Measurements from ENCODE around the gene ABCD3. TPM values are rescaled to one million over a fixed set of nuclear protein-coding genes. Genes with fewer than 3 reads are reported as not detected.
"Not testable (repeated sequence)": the region's sequence is repeated elsewhere in the genome, so short reads cannot be mapped to it uniquely, and the experiment has no call there.

Gene ABCD3
- total RNA-seq, 4 donors from 2014 or later, result 26.8 to 60.2 (median 33.8) TPM

- peak overlapping the region; percentile 91 to 94 (median 91) for H3K27ac ChIP-seq
- peaks cover 4 to 44% (median 9%) of the 10 kb centered on the region in 3 donors for H3K4me1 ChIP-seq
- no peaks in the 10 kb centered on the region for H3K27me3 ChIP-seq
- H3K36me3 ChIP-seq, result no peaks in the 10 kb centered on the region
- no peaks in the 10 kb centered on the region for H3K9me3 ChIP-seq
- 17 to 20% methylated on average over 13 to 15 of the region's 15 CpGs for WGBS, 2 donors (ENCODE audit: low coverage in 1 of 2)
- ATAC-seq, result peak; percentile 17
- peak overlapping the region; percentile 51 to 84 for H3K4me3 ChIP-seq
- TF ChIP-seq POLR2AphosphoS5 (IDR thresholded peaks at IDR 0.05), result peak; percentile 27
- no peak for TF ChIP-seq POLR2A (IDR thresholded peaks at IDR 0.05)
Observed at GRCh38 chr1:94416901-94417727, 1.1 kb upstream of the ABCD3 start.

GRCh38 chr1:94417728-94417977 lies 536 bp upstream of the ABCD3 start:
- no peak for ATAC-seq
- TF ChIP-seq EP300 (IDR thresholded peaks at IDR 0.05), result no peak
- no peak for TF ChIP-seq POLR2AphosphoS5 (IDR thresholded peaks at IDR 0.05)
- no peak for TF ChIP-seq POLR2A (IDR thresholded peaks at IDR 0.05)
- no peak for TF ChIP-seq CTCF (IDR thresholded peaks at IDR 0.05)
- Histone ChIP-seq H3K9me3 (no peaks in the 10 kb centered on the region), H3K36me3 (no peaks in the 10 kb centered on the region), H3K27me3 (no peaks in the 10 kb centered on the region), H3K4me3 (peak overlapping the region; percentile 51 to 84), H3K4me1 (peaks cover 4 to 49% (median 9%) of the 10 kb centered on the region in 3 donors), H3K27ac (peak overlapping the region; percentile 91 to 94 (median 91))
- WGBS, 2 donors (ENCODE audit: low coverage in 1 of 2), result 0 to 2% methylated on average over 5 to 9 of the region's 9 CpGs

GRCh38 chr1:94418664-94419655 lies 771 bp downstream of the ABCD3 start:
- H3K36me3 ChIP-seq, result no peaks in the 10 kb centered on the region
- peaks cover 4 to 62% (median 9%) of the 10 kb centered on the region in 3 donors for H3K4me1 ChIP-seq
- ATAC-seq, result no peak
- H3K9me3 ChIP-seq, result no peaks in the 10 kb centered on the region
- peak overlapping the region; percentile 45 to 94 (median 91) for H3K27ac ChIP-seq
- WGBS, 2 donors (ENCODE audit: low coverage in 1 of 2), result 11 to 14% methylated on average over 10 to 11 of the region's 52 CpGs
- H3K4me3 ChIP-seq, result peak overlapping the region; percentile 51 to 84
- TF ChIP-seq CTCF (IDR thresholded peaks at IDR 0.05) (no peak), POLR2AphosphoS5 (IDR thresholded peaks at IDR 0.05) (no peak), EP300 (IDR thresholded peaks at IDR 0.05) (no peak), POLR2A (IDR thresholded peaks at IDR 0.05) (no peak)
- H3K27me3 ChIP-seq, result no peaks in the 10 kb centered on the region

GRCh38 chr1:94422115-94422820 lies 4.1 kb downstream of the ABCD3 start:
- Histone ChIP-seq H3K9me3 (no peaks in the 10 kb centered on the region), H3K4me3 (no peak overlapping the region), H3K4me1 (peaks cover 0 to 74% (median 14%) of the 10 kb centered on the region in 3 donors), H3K27ac (no peak overlapping the region), H3K36me3 (no peaks in the 10 kb centered on the region), H3K27me3 (no peaks in the 10 kb centered on the region)
- no peak for ATAC-seq
- WGBS, 2 donors (ENCODE audit: low coverage in 1 of 2), result 88 to 89% methylated on average over 4 of the region's 8 CpGs
- TF ChIP-seq POLR2A (IDR thresholded peaks at IDR 0.05), result no peak

- peaks cover 0 to 64% (median 5%) of the 10 kb centered on the region in 3 donors for H3K4me1 ChIP-seq
- no peak for ATAC-seq
- H3K36me3 ChIP-seq, result no peaks in the 10 kb centered on the region
- no peak for TF ChIP-seq CTCF (IDR thresholded peaks at IDR 0.05)
- no peak overlapping the region for H3K27ac ChIP-seq
- H3K4me3 ChIP-seq, result no peak overlapping the region
- WGBS, 2 donors (ENCODE audit: low coverage in 1 of 2), result 22 to 24% methylated on average over 4 of the region's 4 CpGs
- no peaks in the 10 kb centered on the region for H3K27me3 ChIP-seq
- H3K9me3 ChIP-seq, result no peaks in the 10 kb centered on the region
Observed at GRCh38 chr1:94425821-94426484, 7.8 kb downstream of the ABCD3 start.

- ATAC-seq, H3K9me3 ChIP-seq, H3K27me3 ChIP-seq, H3K27ac ChIP-seq, H3K36me3 ChIP-seq, H3K4me3 ChIP-seq: not testable (repeated sequence)
- H3K4me1 ChIP-seq, result peaks cover 0 to 59% (median 5%) of the 10 kb centered on the region in 3 donors
- WGBS, 2 donors (ENCODE audit: low coverage in 1 of 2), result 80 to 94% methylated on average over 1 to 9 of the region's 9 CpGs
Observed at GRCh38 chr1:94426485-94426870, 8.3 kb downstream of the ABCD3 start.

All from gastroesophageal sphincter (tissue), 4 donors.